ENCODE results near the gene ECHS1. TPM values are rescaled to one million over a fixed set of nuclear protein-coding genes. Genes with fewer than 3 reads are reported as not detected.

The ECHS1 gene
- total RNA-seq, 1 donor from 2014 or later: 64.1 TPM

DNA sequence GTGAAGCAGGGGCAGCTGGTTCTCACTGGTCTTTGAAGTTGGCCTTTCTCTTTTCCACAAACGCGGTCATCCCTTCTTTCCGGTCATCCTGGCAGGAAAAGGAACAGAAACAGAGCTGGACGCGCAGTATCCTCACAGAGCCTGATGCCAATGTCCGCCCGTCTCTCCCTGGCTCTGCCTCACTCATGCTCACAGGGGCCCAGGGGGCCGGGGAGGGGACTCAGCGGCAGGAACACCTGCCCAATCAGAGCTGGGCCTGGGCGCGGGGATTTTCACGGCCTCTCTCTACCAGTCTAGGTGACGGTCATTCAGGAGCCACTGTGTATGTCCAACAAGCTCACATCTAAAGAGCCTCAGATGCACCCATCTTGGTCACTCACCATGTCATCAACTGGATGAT is 10.3 kb downstream of the ECHS1 start:
- ATAC-seq (no peak), DNase-seq (ENCODE audit: low spot score) (no peak)
- intact Hi-C loops (cut with DNase I): no loop called here

DNA sequence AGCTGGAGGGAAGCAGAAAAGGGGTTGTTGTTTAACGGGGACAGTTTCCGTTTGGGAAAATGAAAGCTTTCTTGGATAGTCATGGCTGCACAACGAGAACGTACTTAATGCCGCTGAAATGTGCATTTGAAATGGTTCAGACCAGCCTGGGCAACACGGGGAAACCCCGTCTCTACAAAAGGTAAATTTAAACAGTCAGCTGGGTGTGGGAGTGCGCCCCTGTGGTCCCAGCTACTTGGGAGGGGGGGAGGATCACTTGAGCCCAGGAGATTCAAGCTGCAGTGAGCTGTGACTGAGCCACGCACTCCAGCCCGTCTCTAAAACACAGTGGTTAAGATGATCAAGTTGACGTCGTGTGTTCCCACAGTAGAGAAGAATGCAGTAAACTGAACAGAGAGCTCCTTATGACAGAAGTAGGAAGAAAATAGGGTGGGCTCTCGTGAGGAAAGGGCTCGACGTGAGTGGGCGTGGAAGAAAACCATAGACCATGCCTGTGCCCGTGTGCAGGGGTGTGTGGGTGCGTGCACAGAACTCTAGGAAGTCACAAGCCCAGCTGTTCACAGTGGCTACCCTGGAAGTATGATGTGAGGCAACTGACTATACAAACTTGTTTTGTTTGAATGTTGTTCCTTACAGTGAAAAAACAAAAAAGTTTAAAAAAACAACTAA is 11.2 kb downstream of the ECHS1 start:
- intact Hi-C loops (cut with DNase I): no loop called here
- DNase-seq (ENCODE audit: low spot score) (no peak), ATAC-seq (peak; percentile 7)

DNA sequence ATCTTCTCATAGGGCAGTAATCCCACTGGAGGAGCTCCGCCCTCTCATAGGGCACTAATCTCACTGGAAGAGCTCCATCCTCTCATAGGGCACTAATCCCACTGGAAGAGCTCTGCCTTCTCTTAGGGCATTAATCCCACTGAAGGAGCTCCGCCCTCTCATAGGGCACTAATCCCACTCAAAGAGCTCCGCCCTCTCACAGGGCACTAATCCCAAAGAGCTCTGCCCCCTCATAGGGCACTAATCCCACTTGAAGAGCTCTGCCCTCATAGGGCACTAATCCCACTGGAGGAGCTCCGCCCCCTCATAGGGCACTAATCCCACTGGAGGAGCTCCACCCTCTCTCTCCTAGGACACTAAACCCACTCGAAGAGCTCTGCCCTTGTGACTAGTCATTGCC is 11.9 kb downstream of the ECHS1 start:
- intact Hi-C loops (cut with DNase I): no loop called here
- no peak for DNase-seq (ENCODE audit: low spot score)
- ATAC-seq: no peak

DNA sequence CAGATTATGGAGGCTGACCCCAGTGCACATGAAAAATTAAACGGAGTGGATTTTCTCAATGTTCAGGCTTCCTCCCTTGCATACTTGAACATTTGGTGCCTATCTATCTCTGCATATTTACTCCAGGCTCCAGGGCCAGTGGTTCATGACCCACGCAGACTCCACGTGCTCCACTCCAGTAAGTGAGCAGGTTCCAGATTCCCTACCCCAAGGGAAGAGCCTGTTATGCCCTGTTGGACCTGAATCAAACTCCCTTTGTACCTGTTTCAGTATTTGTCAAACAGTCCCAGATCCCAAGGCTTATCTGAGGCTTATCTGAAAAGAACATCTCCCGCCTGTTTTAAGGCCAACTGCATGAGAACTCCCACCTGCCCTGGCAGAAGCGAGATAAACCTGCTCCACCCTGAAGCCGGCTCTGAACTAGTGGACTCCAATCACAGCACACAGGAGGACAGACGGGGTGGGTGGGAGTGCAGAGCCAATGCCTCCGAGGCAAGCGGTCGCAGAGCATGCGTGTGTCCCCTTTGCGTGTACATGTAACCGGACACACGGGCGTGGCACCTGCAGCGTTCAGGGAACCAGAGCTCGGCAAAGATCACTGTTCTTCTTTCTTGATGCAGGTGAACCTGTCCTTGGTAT is 13.1 kb downstream of the ECHS1 start:
- no peak for DNase-seq (ENCODE audit: low spot score)
- ATAC-seq: no peak
- intact Hi-C loops (cut with DNase I): no loop called here

DNA sequence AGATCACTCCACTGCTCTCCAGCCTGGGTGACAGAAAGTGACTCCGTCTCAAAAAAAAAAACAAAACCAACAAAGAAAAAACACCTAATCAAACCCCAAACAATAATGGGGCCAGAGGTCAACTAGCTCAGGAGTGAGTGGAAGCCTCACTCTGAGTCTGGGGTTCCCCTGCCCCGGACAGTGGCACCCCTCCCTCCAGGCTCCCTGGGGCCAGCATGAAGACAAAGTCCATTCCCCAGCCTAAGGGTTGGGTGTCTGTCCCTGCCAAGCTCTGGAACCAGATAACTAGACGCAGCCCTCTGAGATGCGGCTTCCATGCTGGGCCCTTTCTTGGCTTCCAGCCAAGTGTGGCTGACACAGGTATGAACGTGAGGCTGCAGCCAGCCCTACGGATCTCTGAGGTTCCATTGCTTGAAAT is 13.6 kb downstream of the ECHS1 start:
- ATAC-seq (no peak), DNase-seq (ENCODE audit: low spot score) (peak; percentile 64)
- intact Hi-C loops (cut with DNase I): no loop called here

DNA sequence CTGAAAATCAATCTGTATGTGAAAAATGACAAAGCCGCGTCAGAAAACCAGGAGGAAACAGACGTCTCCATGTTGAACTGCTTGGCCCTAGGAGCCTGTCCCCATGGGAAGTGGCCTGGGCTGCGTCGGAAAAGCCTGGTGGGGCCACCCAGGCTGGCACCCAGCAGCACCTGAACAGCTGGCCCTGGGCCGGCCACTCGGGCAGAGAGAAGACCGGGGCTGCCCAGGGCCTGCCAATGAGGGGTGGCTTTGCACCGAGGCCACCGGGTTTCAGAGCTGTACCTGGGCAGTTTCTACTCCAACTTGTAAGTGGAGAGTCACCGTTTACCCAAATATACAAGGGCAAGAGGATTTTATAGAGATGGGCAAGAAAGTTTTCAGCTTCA is 14.2 kb downstream of the ECHS1 start:
- intact Hi-C loops (cut with DNase I): no loop called here
- DNase-seq (ENCODE audit: low spot score) (no peak), ATAC-seq (no peak)

DNA sequence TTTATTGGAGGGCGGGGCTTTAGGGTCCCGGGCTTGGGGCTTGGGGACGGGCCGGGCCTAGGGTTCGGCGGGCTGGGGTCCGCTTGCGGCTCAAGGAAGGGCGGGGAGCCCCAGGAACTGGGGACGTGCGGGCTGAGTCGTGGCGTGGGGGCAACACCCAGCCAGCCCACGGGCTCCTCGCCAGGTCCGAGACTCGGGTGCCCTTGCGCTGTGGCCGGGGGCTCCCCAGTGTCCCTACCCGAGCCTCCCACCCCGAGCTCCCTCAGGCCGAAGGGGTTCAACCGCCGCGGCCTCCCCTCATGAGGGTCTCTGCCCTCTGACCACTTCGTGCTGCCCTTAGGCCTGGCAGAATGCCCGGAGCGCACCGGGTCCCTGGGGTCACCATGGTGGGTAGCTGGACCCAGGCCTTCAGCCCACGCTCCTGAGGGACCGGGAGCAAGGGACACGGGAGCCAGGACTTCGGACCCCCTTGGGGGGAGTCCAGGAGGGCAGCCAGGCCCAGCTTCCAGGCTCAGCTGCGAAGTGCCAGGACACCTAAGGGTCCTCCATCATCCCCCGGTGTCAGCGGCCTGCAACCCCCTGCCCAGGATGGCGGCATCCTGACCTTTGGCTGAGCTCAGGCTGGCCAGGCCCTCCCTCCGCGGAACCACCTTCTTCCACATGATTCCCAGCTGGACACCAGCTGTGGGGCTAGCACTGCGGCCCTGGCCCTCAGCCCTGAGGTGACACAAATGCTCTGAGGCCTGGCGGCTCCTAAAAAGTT is 14.8 kb downstream of the ECHS1 start:
- intact Hi-C loops (cut with DNase I): no loop called here
- DNase-seq (ENCODE audit: low spot score): peak; percentile 80
- peak; percentile 29 for ATAC-seq

DNA sequence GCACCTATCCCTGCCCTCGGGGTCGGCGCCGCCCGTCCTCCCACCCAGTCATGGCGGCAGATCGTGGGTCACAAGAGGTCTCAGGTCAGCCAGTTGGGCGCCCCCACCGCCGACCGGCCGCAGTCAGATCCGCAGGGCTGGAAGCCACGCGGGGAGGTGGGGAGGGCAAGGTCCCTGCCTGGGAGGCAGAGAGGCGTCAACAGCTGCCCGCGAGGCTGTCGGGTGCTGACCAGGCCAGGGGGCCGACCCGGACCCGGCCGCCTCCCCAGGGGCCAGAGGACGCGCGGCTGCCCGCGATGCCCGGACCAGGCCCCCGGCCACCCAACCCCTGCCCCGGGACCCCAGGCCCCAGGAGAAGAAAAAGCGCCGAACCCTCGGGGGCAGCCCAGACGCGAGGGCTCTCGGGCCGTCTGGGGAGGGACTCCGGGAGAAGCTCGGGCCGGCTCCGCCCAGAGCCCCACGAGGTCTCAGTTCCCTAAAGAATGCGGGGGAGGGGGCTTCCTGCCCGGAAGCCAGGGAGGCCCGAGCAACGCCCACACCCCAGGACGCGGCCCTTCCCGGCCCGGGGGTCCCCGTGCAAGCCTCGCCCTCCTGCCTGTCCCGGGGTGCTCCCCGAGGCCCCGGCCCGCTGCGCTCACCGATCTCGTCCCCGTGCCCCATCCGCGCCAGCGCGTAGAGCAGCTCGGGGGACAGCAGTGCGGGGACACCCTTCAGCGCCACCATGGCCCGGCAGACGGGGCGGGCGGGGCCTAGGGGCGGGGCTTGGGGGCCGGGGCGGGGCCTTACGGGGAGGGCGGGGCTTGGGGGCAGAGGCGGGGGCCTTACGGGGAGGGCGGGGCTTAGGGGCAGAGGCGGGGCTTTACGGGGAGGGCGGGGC is 15.6 kb downstream of the ECHS1 start, which contains the start of gene FUOM:
Gene FUOM, minus strand, starts transcription at position 735 of the 877 bp plus-strand sequence. Its CDS starts 12 bp downstream, at position 723.
- intact Hi-C loops (cut with DNase I): no loop called here
- ATAC-seq: peak; percentile 70
- peak; percentile 78 for DNase-seq (ENCODE audit: low spot score)

DNA sequence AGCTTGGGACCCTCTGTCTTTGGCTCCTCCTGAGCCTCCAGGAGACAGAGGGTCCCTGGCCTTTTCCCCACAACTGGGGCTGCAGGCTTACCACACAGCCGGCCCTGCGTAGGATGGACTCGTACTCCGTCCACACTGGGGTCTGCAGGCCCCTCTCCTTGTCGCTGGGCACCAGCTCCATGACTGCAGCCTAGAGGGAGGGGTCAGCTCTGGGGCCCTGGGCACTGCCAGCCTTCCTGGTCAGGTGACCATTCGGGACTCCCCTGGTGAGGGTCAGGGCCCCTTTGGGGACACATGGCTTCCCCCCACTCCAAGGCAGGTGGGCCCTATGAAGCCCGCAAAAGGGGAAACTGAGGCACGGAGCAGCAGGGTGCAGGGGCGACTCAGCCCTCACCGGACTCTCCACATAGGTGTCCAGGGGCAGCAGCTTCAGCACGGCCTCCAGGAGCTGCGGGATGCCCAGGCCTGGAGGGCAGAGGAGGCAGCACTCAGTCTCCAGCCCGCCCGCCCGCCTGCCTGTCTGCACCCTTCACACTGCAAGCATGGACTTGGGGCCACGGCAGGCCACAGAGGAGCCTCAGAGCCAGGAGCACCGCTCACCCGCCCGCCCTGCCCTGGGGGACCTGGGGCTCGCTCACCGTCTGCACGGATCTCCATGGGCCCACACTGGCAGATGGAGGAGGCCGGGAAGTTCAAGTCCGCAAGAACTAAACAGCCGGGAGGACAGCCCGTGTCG is 16.4 kb downstream of the ECHS1 start:
- peak; percentile 1 for ATAC-seq
- no peak for DNase-seq (ENCODE audit: low spot score)
- intact Hi-C loops (cut with DNase I): no loop called here

DNA sequence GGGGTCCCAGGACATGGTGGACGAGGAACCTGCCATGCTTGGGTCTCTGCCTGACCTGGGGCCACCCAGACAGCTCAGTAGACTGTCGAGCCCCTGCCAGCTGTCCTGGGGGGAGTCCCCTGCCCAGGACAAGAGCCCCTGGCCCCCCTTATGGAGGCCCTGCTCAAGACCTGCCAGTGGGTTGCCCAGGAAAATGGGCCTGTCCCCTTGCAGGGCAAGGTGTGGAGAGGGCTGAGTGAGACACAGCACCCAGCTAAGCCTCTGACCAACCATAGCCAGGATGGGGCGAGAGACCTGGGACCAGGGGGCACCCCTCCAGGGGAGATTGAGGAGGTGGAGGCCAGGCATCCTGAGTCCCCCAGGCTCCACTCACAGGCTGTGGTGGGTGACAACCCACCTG is 17.2 kb downstream of the ECHS1 start:
- DNase-seq (ENCODE audit: low spot score): no peak
- intact Hi-C loops (cut with DNase I): no loop called here

DNA sequence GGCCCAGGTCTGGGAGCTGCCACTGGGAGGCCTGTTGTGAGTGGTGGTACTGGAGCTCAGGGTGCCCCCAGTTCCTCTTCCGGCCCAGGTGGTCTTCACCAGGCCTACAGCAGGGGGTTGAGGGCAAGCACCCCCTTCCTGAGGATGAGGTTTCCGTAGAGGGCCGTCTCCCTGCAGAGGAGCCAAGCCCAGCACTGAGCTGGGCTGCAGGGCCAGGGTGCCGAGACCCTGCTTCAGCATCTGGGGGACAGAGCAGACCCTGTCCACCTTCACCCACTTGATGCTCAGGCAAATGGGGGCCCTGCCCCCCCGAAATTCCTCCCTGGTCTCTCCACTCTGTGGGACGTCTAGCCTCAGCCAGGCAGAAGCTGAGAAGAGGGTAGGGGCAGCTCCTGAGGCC is 17.9 kb downstream of the ECHS1 start:
- intact Hi-C loops (cut with DNase I): no loop called here
- DNase-seq (ENCODE audit: low spot score) (no peak), ATAC-seq (no peak)

More for the DNA sequence above, 17.2 kb downstream of the ECHS1 start:
- ATAC-seq: no peak

DNA sequence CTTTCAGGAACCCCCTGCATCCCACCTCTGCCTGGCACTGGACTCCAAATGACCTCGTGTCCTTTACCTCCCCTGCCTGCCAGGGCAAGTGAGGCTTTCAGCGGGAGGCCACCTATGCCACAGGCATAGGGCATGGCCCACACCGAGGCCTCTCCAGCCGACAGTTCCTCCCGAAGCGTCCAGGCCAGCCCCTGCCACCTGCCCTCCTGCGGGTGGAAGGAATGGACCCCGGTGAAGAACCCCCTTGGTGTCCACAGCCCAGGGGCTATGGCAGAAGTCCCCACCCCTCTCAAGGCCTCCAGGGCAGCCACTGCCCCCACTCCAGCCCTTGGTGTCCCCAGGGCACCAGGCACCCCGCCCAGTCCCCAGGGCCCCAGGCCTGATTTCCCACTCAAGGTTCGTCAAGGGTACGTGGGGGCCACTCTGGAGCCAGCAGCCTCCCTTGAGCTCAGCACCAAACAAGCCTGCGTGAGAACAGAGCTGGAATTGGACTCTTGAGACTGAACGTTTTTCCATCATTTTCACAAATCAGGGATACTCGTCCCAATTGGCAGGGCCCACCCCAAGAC is 18.4 kb downstream of the ECHS1 start:
- intact Hi-C loops (cut with DNase I): no loop called here
- no peak for ATAC-seq
- no peak for DNase-seq (ENCODE audit: low spot score)

DNA sequence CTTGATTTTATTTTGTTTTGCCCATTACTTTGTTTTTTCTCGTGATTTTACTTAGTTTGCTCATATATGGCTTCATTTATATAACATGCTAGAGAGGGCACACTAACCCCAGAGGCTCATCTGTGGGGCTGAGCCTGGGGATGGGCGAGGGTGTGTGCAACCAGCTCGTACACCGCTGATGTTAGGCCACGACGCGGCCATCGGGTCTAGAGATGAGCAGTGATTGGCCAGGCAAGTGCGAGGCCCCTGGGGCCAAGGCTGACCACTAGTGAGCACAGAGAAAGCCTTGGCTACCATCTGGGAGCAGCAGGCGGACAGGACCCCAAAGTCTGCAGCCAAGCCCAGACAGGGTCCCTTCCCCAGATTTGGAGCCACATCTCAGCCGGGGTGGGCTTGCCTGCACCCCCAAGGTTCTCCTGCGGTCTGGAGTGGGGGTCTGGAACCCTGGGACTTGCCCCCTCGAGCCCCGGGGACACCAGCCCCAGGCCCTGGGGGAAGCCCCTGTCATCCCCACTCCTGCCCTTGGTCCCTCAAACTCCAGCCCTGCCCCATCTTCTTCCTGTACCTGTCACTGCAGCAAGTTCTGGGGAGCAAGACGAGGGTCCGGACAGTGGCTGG is 19.1 kb downstream of the ECHS1 start:
- DNase-seq (ENCODE audit: low spot score): no peak
- ATAC-seq: no peak
- intact Hi-C loops (cut with DNase I): no loop called here

DNA sequence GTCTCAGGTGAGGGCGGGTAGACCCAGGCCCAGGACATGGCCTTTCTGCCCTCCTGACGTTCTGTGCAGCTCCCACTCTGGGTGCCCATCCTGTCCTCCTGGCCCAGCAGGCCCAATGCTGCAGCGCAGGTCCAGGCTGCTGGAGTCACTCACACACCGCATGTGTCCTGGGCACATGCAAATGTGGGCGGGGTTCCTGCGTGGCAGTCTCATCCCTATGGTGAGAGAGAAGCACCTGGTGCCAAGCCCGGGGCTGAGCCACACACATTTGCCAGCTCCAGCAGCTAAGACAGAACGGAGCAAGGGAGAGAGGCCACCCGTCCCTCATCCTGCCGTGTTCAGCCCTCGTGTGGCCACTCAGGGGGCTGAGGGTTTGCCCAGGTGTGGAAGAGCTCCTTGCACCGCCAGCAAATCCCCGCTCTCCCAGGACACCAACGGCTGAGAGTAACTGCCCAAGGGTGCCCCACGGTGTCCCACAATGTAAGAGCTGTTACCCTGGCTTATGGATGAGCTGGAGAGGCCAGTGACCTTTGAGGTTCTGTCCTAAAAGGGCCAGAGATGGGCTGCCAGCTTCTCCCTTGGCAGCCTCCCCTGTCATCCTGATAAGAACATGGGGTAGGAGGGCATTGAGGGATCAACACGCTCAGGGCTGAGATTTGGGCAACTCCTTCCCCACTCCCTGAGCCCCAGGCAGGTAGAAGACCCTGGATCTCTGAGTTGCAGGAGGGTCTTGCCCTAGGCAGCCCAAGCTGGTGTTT is 19.8 kb downstream of the ECHS1 start:
- DNase-seq (ENCODE audit: low spot score) (no peak), ATAC-seq (no peak)

DNA sequence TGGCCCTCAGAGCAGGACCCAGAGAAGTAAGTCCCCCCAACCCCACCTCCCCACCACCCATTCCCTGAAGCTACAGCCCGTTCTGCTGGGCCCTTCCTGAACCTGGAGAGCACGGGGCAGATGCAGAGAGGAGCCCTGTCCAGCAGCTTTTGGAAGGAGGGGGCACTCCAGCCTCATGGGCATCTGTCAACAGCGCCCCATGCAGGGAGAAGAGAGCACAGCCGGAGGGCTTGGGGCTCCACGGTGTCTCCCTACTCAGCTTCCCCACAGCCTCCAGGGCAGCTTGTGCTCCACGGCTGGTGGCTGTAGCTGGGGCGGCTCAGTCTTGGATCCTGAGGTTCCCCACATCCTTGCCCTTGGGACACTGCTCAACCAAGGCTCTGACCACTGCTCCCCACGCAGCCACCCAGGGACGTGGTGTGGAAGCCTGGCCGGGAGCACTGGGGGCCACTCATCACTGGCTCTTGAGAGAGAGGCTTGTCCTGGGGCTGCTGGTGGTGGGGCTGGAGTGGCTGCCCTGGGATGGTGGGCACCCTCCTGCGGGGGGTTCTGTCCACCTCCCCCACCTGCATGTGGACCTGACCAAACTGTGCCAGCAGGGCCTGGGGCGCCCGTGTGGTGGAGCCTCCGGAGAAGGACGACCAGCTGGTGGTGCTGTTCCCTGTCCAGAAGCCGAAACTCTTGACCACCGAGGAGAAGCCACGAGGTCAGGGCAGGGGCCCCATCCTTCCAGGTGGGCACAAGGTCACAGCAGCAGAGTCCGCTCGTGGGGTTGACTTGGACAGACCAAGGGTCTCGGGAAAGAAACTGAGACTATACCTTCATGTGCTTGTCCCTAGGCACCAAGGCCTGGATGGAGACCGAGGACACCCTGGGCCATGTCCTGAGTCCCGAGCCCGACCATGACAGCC is 21.5 kb downstream of the ECHS1 start:
- intact Hi-C loops (cut with DNase I): no loop called here
- DNase-seq (ENCODE audit: low spot score) (no peak), ATAC-seq (no peak)

More for the DNA sequence above, 19.8 kb downstream of the ECHS1 start:
- intact Hi-C loops (cut with DNase I): no loop called here

DNA sequence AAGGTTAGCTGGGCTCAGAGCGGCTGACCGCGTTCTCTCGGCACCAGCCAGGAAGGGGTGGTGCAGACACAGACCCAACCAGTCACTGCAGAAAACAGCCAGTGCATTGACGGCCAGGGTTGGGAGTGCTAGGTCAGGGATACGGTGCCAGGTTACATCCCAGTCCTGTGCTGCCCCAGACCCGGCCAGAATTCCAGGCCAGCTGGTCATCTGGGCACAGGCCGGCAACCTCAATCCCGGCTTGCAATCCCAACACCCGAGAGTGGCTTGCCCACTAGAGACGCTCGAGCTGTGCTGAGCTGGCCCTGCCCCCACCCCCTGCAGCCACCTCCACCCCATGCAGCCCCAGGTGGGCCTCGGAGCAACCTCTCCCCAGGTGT is 22.2 kb downstream of the ECHS1 start:
- ATAC-seq (no peak), DNase-seq (ENCODE audit: low spot score) (no peak)
- intact Hi-C loops (cut with DNase I): no loop called here
